GM12874 (cell line): ENCODE data around the gene DPF3.
A peak's percentile ranks its signal among the peaks of the same experiment; 100 is the strongest.

Source experiments
- CTCF ChIP-seq: IDR thresholded peaks from 2 replicates; pipeline ENCODE4 v1.5.1; 2011; ENCODE audit warnings: low read depth, mild to moderate bottlenecking, control low read depth, low read length, moderate library complexity; ENCODE audit not compliant: insufficient read depth

The DPF3 gene

GRCh38 chr14:72916174-72916573 lies 22.3 kb upstream of the DPF3 start:
- TF ChIP-seq CTCF, result no peak

- TF ChIP-seq CTCF, result no peak
Observed at GRCh38 chr14:72913809-72914208, 19.9 kb upstream of the DPF3 start.

- no peak for TF ChIP-seq CTCF
Observed at GRCh38 chr14:72909163-72909562, 15.3 kb upstream of the DPF3 start.

GRCh38 chr14:72907886-72908285 lies 14.0 kb upstream of the DPF3 start:
- TF ChIP-seq CTCF, result no peak

- no peak for TF ChIP-seq CTCF
Observed at GRCh38 chr14:72906879-72907278, 13.0 kb upstream of the DPF3 start.

- no peak for TF ChIP-seq CTCF
Observed at GRCh38 chr14:72906316-72906715, 12.4 kb upstream of the DPF3 start.

GRCh38 chr14:72904840-72905561 lies 11.1 kb upstream of the DPF3 start:
- TF ChIP-seq CTCF, result peak; percentile 88
